ENCODE results near the gene KLF3.

Gene KLF3

GRCh38 chr4:38723114-38723513 lies 59.1 kb downstream of the KLF3 start:
- H3K4me3 ChIP-seq (ENCODE audit: low read length): no peak overlapping the region
- TF ChIP-seq EZH2phosphoT487 (IDR thresholded peaks at IDR 0.05; ENCODE audit: low read length) (no peak), CTCF (IDR thresholded peaks at IDR 0.05; ENCODE audit: low read length) (no peak), EZH2 (optimal IDR thresholded peaks at IDR 0.05; ENCODE audit: low read depth, low read length) (no peak)
- no peak overlapping the region for H3K9ac ChIP-seq (ENCODE audit: low read length)
- no peaks in the 10 kb centered on the region for H4K20me1 ChIP-seq (ENCODE audit: insufficient read depth, low read length)
- H3F3A ChIP-seq (ENCODE audit: insufficient read depth, low read length): no peaks in the 10 kb centered on the region
- no peaks in the 10 kb centered on the region for H3K9me3 ChIP-seq (replicated peaks; ENCODE audit: insufficient read depth, low read length)
- no peak overlapping the region for H2AFZ ChIP-seq (ENCODE audit: low read length)
- DNase-seq: no peak
- no peaks in the 10 kb centered on the region for H3K27me3 ChIP-seq (replicated peaks; ENCODE audit: insufficient read depth, low read length)
- H3K79me2 ChIP-seq (ENCODE audit: low read length): no peaks in the 10 kb centered on the region
- H3K4me2 ChIP-seq (ENCODE audit: low read depth, low read length): no peak overlapping the region
- no peaks in the 10 kb centered on the region for H3K36me3 ChIP-seq (replicated peaks; ENCODE audit: insufficient read depth, low read length)
- no peaks in the 10 kb centered on the region for H3K4me1 ChIP-seq (ENCODE audit: low read length)
- H3K27ac ChIP-seq (ENCODE audit: low read length): no peak overlapping the region
- H3K9me2 ChIP-seq (replicated peaks; ENCODE audit: insufficient read depth, low read length): no peaks in the 10 kb centered on the region

DNA sequence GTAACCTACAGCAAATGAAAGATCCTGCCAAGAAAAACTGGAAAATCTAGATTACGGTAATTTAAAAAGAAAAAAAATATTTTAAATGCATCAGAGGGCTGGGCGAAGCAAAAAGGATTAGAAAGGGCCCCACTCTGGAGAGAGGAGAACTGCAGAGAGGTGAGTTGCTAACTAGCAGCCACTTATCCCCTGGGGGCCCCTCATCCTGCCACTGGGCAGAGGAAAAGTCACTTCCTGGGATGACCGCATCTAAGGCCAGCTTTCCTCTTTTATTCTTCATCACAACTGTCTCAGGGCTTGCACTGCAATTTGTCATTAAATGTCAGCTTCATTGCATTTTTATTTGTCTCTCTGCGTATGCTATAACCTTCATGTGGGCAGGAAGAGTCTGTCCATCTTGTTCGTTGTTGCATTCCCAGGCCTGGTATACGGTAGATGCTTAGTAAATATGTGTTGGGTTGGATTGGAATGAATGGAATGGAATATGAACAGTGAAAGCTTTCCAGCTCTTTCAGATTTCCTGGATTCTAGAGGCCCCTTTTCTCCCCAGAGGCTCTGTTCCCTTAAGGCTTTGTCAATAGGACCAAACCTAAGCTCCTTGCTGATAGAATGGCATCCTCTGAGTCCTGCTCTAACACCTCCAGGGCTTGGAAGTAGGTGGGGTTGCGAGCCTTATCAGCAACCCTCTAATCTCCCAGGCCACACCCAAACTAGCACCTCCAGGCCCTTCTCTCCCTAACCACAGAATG lies 59.9 kb downstream of the KLF3 start:
- H3K9me3 ChIP-seq (replicated peaks; ENCODE audit: insufficient read depth, low read length): no peaks in the 10 kb centered on the region
- H3K79me2 ChIP-seq (ENCODE audit: low read length): no peaks in the 10 kb centered on the region
- no peaks in the 10 kb centered on the region for H3F3A ChIP-seq (ENCODE audit: insufficient read depth, low read length)
- H3K27ac ChIP-seq (ENCODE audit: low read length): no peak overlapping the region
- no peaks in the 10 kb centered on the region for H3K9me2 ChIP-seq (replicated peaks; ENCODE audit: insufficient read depth, low read length)
- no peak overlapping the region for H3K4me3 ChIP-seq (ENCODE audit: low read length)
- H3K4me2 ChIP-seq (ENCODE audit: low read depth, low read length): no peak overlapping the region
- H3K36me3 ChIP-seq (replicated peaks; ENCODE audit: insufficient read depth, low read length): no peaks in the 10 kb centered on the region
- H3K27me3 ChIP-seq (replicated peaks; ENCODE audit: insufficient read depth, low read length): no peaks in the 10 kb centered on the region
- no peaks in the 10 kb centered on the region for H4K20me1 ChIP-seq (ENCODE audit: insufficient read depth, low read length)
- DNase-seq: no peak
- no peak overlapping the region for H2AFZ ChIP-seq (ENCODE audit: low read length)
- no peak overlapping the region for H3K9ac ChIP-seq (ENCODE audit: low read length)
- no peak for TF ChIP-seq EZH2 (optimal IDR thresholded peaks at IDR 0.05; ENCODE audit: low read depth, low read length)
- no peaks in the 10 kb centered on the region for H3K4me1 ChIP-seq (ENCODE audit: low read length)

DNA sequence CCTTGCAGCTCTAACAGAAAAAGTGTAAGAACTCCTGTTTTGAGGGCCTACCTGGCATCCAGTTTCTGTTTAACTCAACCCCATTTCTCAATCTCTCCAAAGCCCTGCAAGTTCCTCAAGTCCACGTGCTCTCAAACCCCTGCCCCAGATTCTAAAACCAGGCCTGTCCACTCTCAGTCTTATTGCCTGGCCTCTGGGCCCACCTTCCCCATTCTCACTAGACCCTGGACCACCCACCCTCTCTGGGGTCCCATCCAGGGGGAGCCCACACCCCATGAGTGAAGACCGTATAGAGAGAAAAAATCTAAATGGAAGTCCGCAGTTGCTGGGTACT lies 60.4 kb downstream of the KLF3 start:
- H3K36me3 ChIP-seq (replicated peaks; ENCODE audit: insufficient read depth, low read length): no peaks in the 10 kb centered on the region
- H3K4me3 ChIP-seq (ENCODE audit: low read length): no peak overlapping the region
- H4K20me1 ChIP-seq (ENCODE audit: insufficient read depth, low read length): no peaks in the 10 kb centered on the region
- H3K9ac ChIP-seq (ENCODE audit: low read length): no peak overlapping the region
- H3K27me3 ChIP-seq (replicated peaks; ENCODE audit: insufficient read depth, low read length): no peaks in the 10 kb centered on the region
- TF ChIP-seq EZH2 (optimal IDR thresholded peaks at IDR 0.05; ENCODE audit: low read depth, low read length): no peak
- TF ChIP-seq CTCF (IDR thresholded peaks at IDR 0.05; ENCODE audit: low read length): no peak
- no peak for TF ChIP-seq EZH2phosphoT487 (IDR thresholded peaks at IDR 0.05; ENCODE audit: low read length)
- no peak overlapping the region for H3K27ac ChIP-seq (ENCODE audit: low read length)
- no peaks in the 10 kb centered on the region for H3K79me2 ChIP-seq (ENCODE audit: low read length)
- H3K9me3 ChIP-seq (replicated peaks; ENCODE audit: insufficient read depth, low read length): no peaks in the 10 kb centered on the region
- H3K4me1 ChIP-seq (ENCODE audit: low read length): no peaks in the 10 kb centered on the region
- H2AFZ ChIP-seq (ENCODE audit: low read length): no peak overlapping the region
- no peak overlapping the region for H3K4me2 ChIP-seq (ENCODE audit: low read depth, low read length)
- no peaks in the 10 kb centered on the region for H3K9me2 ChIP-seq (replicated peaks; ENCODE audit: insufficient read depth, low read length)
- no peak for DNase-seq
- no peaks in the 10 kb centered on the region for H3F3A ChIP-seq (ENCODE audit: insufficient read depth, low read length)

DNA sequence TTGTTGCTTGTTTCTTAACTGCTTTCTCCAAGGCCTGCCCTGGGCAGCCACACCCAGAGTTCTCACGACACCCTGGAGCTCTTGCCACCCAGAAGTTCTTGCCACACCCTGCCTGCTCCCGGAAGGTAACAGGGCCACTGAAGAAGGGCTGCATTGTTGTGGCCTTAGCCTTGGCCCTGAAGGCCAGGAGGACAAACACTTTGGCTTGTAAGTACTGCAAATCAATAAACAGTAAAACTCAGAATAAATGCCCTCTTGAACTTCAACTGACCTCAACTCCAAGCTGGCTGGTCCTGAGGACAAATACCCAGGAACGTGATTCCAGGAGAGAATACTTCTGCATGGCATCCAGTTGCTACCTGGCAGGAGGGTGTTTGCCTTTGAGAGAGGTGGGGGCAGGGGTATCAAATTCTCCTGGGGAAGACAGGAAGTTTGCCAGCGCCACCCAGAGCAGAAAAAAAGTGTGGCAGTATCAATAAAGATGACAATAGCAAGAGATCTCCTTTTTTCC lies 64.7 kb downstream of the KLF3 start:
- H3K4me2 ChIP-seq (ENCODE audit: low read depth, low read length): no peak overlapping the region
- H2AFZ ChIP-seq (ENCODE audit: low read length): no peak overlapping the region
- H3F3A ChIP-seq (ENCODE audit: insufficient read depth, low read length): no peaks in the 10 kb centered on the region; the same call in 1 of the 2 replicates
- no peaks in the 10 kb centered on the region for H3K9me2 ChIP-seq (replicated peaks; ENCODE audit: insufficient read depth, low read length)
- no peak overlapping the region for H3K9ac ChIP-seq (ENCODE audit: low read length)
- H3K36me3 ChIP-seq (replicated peaks; ENCODE audit: insufficient read depth, low read length): no peaks in the 10 kb centered on the region
- no peaks in the 10 kb centered on the region for H3K9me3 ChIP-seq (replicated peaks; ENCODE audit: insufficient read depth, low read length)
- TF ChIP-seq EZH2 (optimal IDR thresholded peaks at IDR 0.05; ENCODE audit: low read depth, low read length) (no peak), EZH2phosphoT487 (IDR thresholded peaks at IDR 0.05; ENCODE audit: low read length) (no peak), CTCF (IDR thresholded peaks at IDR 0.05; ENCODE audit: low read length) (no peak)
- H3K4me3 ChIP-seq (ENCODE audit: low read length): no peak overlapping the region
- H3K27me3 ChIP-seq (replicated peaks; ENCODE audit: insufficient read depth, low read length): no peaks in the 10 kb centered on the region
- H3K27ac ChIP-seq (ENCODE audit: low read length): no peak overlapping the region
- H4K20me1 ChIP-seq (ENCODE audit: insufficient read depth, low read length): no peaks in the 10 kb centered on the region
- no peak for DNase-seq
- 0 out of 2 replicates have a peak, but pooled peaks cover 7% of the 10 kb centered on the region for H3K4me1 ChIP-seq (ENCODE audit: low read length)
- H3K79me2 ChIP-seq (ENCODE audit: low read length): no peaks in the 10 kb centered on the region
